ENCODE measurements around the gene PORCN. TPM values are rescaled to one million over a fixed set of nuclear protein-coding genes. Genes with fewer than 3 reads are reported as not detected.

PORCN gene
- polyA plus RNA-seq, 3 donors, result 4.8 to 9.2 (median 5.6) TPM

- WGBS, 3 donors, result 76 to 85% (median 76%) methylated on average over 6 of the region's 6 CpGs
- H3K27ac ChIP-seq (ENCODE audit: low read depth, low read length), result no peak overlapping the region
Observed at GRCh38 chrX:48474581-48474980, 34.2 kb upstream of the PORCN start.

GRCh38 chrX:48475296-48475695 is 33.5 kb upstream of the PORCN start:
- H3K27ac ChIP-seq (ENCODE audit: low read depth, low read length), result no peak overlapping the region
- 2 to 31% (median 3%) methylated on average over 5 of the region's 5 CpGs for WGBS, 3 donors

GRCh38 chrX:48475774-48476577 is 32.8 kb upstream of the PORCN start, which contains the start of gene FTSJ1:
Gene FTSJ1, plus strand, starts transcription at chrX:48476199. Its CDS starts 1,849 bp downstream, at chrX:48478048.
- 0 to 34% (median 0%) methylated on average over 60 to 75 of the region's 75 CpGs for WGBS, 3 donors
- H3K27ac ChIP-seq (ENCODE audit: low read depth, low read length), result no peak within 1 kb of the TSS

GRCh38 chrX:48476919-48477318 is 31.9 kb upstream of the PORCN start:
- 25 to 69% (median 52%) methylated on average over 4 of the region's 4 CpGs for WGBS, 3 donors
- no peak overlapping the region for H3K27ac ChIP-seq (ENCODE audit: low read depth, low read length)

DNA sequence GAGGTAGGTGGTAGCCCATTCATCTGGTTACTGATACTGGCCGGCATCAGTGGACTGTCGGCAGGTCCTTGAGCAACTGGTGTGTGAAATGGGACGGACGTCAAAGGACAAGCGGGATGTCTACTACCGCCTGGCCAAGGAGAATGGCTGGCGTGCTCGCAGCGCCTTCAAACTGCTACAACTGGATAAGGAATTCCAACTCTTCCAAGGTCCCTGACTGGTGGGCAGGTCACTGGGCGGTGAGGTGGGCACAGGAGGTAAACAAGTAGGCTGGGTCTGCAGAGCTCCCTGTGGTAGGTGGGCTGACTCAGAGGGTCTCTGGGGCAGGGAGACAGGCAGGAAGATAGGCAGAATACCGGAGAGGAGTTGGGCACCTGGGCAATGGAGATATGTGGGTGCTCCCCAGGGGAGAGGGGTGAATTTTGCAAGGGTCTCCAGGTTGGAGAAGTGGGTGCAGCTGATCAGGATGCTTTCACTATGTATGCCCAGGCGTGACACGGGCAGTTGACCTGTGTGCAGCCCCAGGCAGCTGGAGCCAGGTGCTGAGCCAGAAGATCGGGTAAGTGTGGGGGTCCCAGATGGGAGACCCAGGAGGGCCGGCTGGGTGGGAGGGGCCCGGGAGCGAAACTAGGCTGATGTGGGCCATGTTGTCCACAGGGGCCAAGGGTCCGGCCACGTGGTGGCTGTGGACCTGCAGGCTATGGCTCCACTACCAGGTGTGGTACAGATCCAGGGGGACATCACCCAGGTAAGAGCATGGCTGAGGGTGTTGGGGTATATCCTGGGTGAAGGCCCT is 30.6 kb upstream of the PORCN start:
- 68 to 94% (median 87%) methylated on average over 15 to 19 of the region's 19 CpGs for whole genome bisulfite sequencing, 3 donors
- no peak overlapping the region for H3K27ac ChIP-seq (ENCODE audit: low read depth, low read length)

DNA sequence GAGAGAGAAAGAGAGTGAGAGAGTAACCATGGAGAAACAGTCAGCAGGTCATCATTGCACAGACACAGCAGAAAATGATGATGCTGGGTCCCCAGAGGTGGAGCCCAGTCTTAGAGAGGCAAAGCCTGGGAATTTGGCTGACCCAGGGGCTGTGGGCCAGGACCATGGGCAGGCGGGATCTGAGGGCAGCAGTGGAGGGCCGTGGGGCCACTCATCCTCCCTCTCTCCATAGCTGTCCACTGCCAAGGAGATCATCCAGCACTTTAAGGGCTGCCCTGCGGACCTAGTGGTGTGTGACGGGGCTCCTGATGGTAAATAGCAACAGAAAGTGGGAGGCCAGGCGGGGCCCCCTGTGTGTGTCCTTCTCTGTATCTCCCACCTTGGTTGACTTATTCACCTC is 30.0 kb upstream of the PORCN start:
- no peak overlapping the region for H3K27ac ChIP-seq (ENCODE audit: low read depth, low read length)
- WGBS, 3 donors, result 72 to 90% methylated on average over 5 of the region's 5 CpGs; no CpG with 5 or more reads in 1 of the 3 donors

DNA sequence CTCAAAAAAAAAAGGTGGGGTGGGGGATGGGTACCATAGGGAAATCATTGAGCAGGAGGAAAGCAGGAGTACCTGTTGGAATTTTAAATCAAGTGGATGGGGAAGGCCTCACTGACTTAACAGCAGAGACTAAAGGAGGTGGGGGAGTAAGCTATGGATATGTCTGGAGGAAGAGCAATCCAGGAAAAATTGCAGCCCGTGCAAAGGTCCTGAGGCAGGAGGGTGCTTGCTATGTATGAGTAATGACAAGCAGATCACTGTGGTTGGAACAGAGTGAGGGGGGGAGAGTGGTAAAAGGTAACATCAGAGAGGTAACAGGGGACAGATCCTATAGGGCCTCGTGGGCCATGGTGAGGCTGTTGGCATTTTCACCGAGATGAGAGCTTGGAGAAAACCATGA is 28.6 kb upstream of the PORCN start:
- no peak overlapping the region for H3K27ac ChIP-seq (ENCODE audit: low read depth, low read length)
- WGBS, 3 donors, result 92 to 98% (median 93%) methylated on average over 3 of the region's 3 CpGs

DNA sequence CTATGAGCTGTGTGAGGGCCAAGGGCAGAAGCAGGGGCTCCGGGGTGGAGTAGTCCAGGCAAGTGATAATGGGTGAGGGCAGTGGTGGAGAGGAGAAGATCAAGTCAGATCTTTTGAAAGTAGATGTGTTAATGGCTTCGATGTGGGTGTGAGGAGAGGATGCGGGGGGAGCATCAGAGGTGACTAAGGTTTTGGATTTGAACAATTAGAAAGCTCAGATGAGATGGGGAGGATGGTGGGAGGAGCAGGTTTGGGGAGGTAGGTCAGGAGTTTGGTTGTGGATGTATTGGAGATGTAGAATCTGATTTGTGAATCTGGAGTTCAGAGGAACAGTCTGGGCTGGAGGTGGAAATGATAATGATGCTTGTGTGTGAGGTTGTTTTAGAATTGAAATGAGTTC is 28.2 kb upstream of the PORCN start:
- 91 to 95% (median 92%) methylated on average over 3 of the region's 3 CpGs for WGBS, 3 donors
- H3K27ac ChIP-seq (ENCODE audit: low read depth, low read length), result no peak overlapping the region

- WGBS, 3 donors, result 68 to 78% (median 72%) methylated on average over 5 to 7 of the region's 7 CpGs
- H3K27ac ChIP-seq (ENCODE audit: low read depth, low read length), result no peak overlapping the region
Observed at GRCh38 chrX:48482526-48482925, 26.3 kb upstream of the PORCN start.

GRCh38 chrX:48487362-48487798 is 21.4 kb upstream of the PORCN start:
- no peak overlapping the region for H3K27ac ChIP-seq (ENCODE audit: low read depth, low read length)
- 75 to 83% (median 78%) methylated on average over 10 of the region's 10 CpGs for WGBS, 3 donors

DNA sequence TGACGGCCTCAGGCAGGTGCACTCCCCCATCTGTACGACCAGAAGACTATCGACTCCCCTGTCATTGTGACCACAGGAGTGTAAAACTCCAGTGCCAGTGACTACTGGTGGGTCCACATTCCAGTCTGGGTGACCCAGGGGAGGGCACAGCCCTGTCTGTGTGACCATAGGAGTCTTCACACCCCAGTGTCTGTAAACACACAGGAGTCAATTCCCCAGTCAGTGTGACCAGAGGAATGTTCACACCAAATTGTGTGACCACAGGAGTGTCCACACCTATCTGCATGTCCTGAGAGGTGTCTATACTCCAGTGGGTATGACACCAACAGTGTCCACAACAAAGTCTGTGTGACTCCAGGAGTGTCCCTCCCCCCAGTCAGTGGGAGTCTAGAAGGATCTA is 20.8 kb upstream of the PORCN start:
- H3K27ac ChIP-seq (ENCODE audit: low read depth, low read length), result no peak overlapping the region
- 82 to 91% (median 85%) methylated on average over 3 of the region's 3 CpGs for WGBS, 3 donors

GRCh38 chrX:48489296-48489695 is 19.5 kb upstream of the PORCN start:
- no peak overlapping the region for H3K27ac ChIP-seq (ENCODE audit: low read depth, low read length)
- WGBS, 3 donors, result 81 to 98% (median 91%) methylated on average over 4 to 9 of the region's 9 CpGs

DNA sequence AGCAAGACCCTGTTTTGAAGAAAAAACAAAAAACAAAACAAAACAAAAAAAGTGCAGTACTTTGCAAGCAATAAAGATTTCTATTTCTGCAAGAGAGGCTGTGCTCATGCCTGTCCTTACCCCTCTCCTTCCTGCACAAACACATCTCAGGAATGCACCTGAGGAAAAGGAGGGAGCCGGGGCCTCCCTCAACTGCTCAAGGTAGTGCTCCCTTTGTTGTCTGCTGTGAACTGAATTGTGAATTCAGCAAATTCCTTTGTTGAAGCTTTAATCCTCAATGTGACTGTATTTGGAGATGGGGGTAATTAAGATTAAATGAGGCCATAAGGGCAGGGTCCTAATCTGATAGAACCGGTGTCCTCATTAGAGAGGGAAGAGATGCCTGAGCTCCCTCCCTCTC is 18.9 kb upstream of the PORCN start:
- WGBS, 3 donors, result 57 to 87% (median 57%) methylated on average over 2 of the region's 2 CpGs
- no peak overlapping the region for H3K27ac ChIP-seq (ENCODE audit: low read depth, low read length)

DNA sequence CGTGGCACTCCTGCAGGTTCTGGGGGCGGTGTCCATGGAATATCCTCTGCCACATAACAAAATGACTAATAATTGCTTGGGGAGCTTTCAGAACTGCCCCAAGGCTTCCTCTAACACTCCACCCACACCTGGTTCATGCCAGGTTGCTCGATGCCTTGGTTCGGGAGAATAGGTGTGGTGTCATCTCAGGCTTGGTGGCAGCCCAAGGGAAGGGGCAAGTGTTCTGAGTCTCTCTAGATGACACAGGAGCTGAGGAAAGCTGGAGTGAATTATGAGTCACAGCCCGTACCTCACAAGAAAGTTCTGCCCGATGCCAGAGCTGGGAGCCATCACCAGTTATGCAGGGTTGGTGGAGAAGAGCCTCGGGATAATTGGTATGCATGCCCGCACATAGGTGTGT is 18.1 kb upstream of the PORCN start:
- no peak overlapping the region for H3K27ac ChIP-seq (ENCODE audit: low read depth, low read length)
- WGBS, 3 donors, result 77 to 95% (median 87%) methylated on average over 7 to 8 of the region's 8 CpGs

- WGBS, 3 donors, result 85 to 96% (median 86%) methylated on average over 9 of the region's 9 CpGs
- no peak overlapping the region for H3K27ac ChIP-seq (ENCODE audit: low read depth, low read length)
Observed at GRCh38 chrX:48491809-48492208, 17.0 kb upstream of the PORCN start.

DNA sequence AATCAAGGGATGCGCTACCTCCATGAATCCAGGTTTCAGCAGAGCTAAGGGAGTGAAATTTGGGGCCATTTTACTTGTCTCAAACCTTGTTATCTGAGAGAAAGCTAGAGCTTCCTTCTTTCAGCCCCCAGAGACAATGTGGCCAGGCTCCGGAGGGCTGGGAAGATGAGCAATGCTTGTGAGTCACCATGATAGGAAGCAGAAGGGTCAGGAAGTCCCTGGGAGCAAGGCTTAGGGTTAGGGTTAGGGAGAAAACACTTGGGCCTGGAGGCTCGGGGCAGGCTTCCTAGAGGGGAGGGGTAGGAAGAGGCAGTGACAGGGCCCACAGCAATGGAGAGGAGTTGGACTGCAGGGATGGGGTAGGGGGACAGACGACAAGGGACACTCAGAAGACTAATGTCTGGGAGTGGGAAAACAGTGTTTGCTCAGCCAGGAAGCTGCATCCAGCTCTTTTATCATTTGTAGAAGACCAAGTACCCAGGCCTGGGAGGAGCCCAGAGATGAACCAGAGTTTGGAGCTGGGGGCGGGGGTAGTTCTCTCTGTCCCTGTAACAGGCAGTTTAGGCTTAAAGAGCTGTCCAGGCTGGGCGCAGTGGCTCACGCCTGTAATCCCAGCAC is 16.4 kb upstream of the PORCN start:
- WGBS, 3 donors, result 62 to 79% (median 69%) methylated on average over 7 of the region's 7 CpGs
- no peak overlapping the region for H3K27ac ChIP-seq (ENCODE audit: low read depth, low read length)

DNA sequence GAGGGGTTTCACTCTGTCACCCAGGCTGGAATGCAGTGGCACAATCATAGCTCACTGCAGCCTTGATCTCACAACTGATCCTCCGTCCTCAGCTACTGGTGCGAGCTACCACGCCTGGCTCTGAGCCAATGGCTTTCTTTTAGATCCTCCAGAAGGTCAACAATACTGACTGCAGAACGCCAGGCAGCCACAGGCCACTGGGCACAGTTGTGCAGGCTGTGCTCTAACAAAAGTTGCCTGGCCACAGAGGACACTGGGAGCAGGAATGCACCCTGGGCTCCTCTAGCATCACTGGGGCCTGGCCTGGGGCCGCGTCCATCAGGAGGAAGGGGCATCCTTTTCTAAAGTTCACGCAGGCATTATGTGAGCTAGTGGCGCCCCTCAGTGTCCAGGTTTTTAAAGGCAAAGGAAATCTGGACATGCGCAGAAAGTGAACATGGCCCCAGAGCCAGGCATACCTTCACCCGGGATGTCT is 14.9 kb upstream of the PORCN start:
- no peak overlapping the region for H3K27ac ChIP-seq (ENCODE audit: low read depth, low read length)
- WGBS, 3 donors, result 13 to 32% (median 29%) methylated on average over 10 of the region's 10 CpGs

DNA sequence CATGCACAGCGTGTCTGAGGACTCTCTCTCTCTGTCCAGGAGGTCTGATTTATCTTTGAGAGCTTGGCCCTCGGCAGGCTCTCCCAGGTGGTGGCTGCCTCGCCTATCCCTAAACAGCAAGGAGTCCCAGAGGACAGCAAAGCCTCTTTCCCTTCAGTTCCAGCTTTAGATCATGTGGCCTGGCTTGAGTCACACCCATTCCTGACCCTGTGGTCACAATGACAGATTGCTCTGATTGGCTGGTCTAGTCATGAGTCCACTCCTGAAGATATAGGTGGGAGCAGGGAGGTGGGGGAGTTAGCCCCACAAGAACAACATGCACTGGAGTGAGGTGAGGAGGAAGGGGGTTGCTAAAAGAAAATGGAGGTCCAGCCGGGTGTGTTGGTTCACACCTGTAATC is 12.1 kb upstream of the PORCN start:
- no peak overlapping the region for H3K27ac ChIP-seq (ENCODE audit: low read depth, low read length)
- 66 to 82% (median 75%) methylated on average over 3 to 4 of the region's 4 CpGs for WGBS, 3 donors

GRCh38 chrX:48497871-48498270 is 10.9 kb upstream of the PORCN start:
- H3K27ac ChIP-seq (ENCODE audit: low read depth, low read length), result no peak overlapping the region
- WGBS, 3 donors, result 63 to 71% (median 68%) methylated on average over 5 of the region's 5 CpGs
